ENCODE measurements around the gene IGSF21.
A peak's percentile ranks its signal among the peaks of the same experiment; 100 is the strongest.

IGSF21 gene

GRCh38 chr1:18297896-18298648 is 190.5 kb downstream of the IGSF21 start:
- no peaks in the 10 kb centered on the region for H3F3A ChIP-seq (ENCODE audit: insufficient read depth, low read length)
- TF ChIP-seq CTCF (IDR thresholded peaks at IDR 0.05; ENCODE audit: low read length) = no peak
- TF ChIP-seq EZH2phosphoT487 (IDR thresholded peaks at IDR 0.05; ENCODE audit: low read length) = no peak
- TF ChIP-seq EZH2 (optimal IDR thresholded peaks at IDR 0.05; ENCODE audit: low read depth, low read length) = no peak
- H3K27me3 ChIP-seq (replicated peaks; ENCODE audit: insufficient read depth, low read length) = peaks cover 76% of the 10 kb centered on the region
- H3K9ac ChIP-seq (ENCODE audit: low read length) = no peak overlapping the region
- H3K9me2 ChIP-seq (replicated peaks; ENCODE audit: insufficient read depth, low read length) = no peaks in the 10 kb centered on the region
- H4K20me1 ChIP-seq (ENCODE audit: insufficient read depth, low read length) = no peaks in the 10 kb centered on the region
- DNase-seq = no peak
- no peaks in the 10 kb centered on the region for H3K79me2 ChIP-seq (ENCODE audit: low read length)
- no peaks in the 10 kb centered on the region for H3K4me1 ChIP-seq (ENCODE audit: low read length)
- H3K27ac ChIP-seq (ENCODE audit: low read length) = no peak overlapping the region
- H3K36me3 ChIP-seq (replicated peaks; ENCODE audit: insufficient read depth, low read length) = no peaks in the 10 kb centered on the region
- no peaks in the 10 kb centered on the region for H3K9me3 ChIP-seq (replicated peaks; ENCODE audit: insufficient read depth, low read length)
- H3K4me3 ChIP-seq (ENCODE audit: low read length) = no peak overlapping the region
- H2AFZ ChIP-seq (ENCODE audit: low read length) = no peak overlapping the region
- H3K4me2 ChIP-seq (ENCODE audit: low read depth, low read length) = no peak overlapping the region

- no peaks in the 10 kb centered on the region for H4K20me1 ChIP-seq (ENCODE audit: insufficient read depth, low read length)
- H3K4me3 ChIP-seq (ENCODE audit: low read length) = no peak overlapping the region
- no peak overlapping the region for H3K9ac ChIP-seq (ENCODE audit: low read length)
- no peaks in the 10 kb centered on the region for H3K36me3 ChIP-seq (replicated peaks; ENCODE audit: insufficient read depth, low read length)
- H3F3A ChIP-seq (ENCODE audit: insufficient read depth, low read length) = no peaks in the 10 kb centered on the region
- peaks cover 76% of the 10 kb centered on the region for H3K27me3 ChIP-seq (replicated peaks; ENCODE audit: insufficient read depth, low read length)
- no peaks in the 10 kb centered on the region for H3K4me1 ChIP-seq (ENCODE audit: low read length)
- no peak overlapping the region for H3K27ac ChIP-seq (ENCODE audit: low read length)
- no peaks in the 10 kb centered on the region for H3K79me2 ChIP-seq (ENCODE audit: low read length)
- TF ChIP-seq CTCF (IDR thresholded peaks at IDR 0.05; ENCODE audit: low read length) = peak; percentile 59
- TF ChIP-seq EZH2 (optimal IDR thresholded peaks at IDR 0.05; ENCODE audit: low read depth, low read length) = no peak
- no peak for TF ChIP-seq EZH2phosphoT487 (IDR thresholded peaks at IDR 0.05; ENCODE audit: low read length)
- H3K9me2 ChIP-seq (replicated peaks; ENCODE audit: insufficient read depth, low read length) = no peaks in the 10 kb centered on the region
- no peak overlapping the region for H2AFZ ChIP-seq (ENCODE audit: low read length)
- H3K9me3 ChIP-seq (replicated peaks; ENCODE audit: insufficient read depth, low read length) = no peaks in the 10 kb centered on the region
- no peak overlapping the region for H3K4me2 ChIP-seq (ENCODE audit: low read depth, low read length)
- DNase-seq = no peak
Measured at GRCh38 chr1:18299441-18300338, 192.1 kb downstream of the IGSF21 start.

- no peak overlapping the region for H3K27ac ChIP-seq (ENCODE audit: low read length)
- TF ChIP-seq CTCF (IDR thresholded peaks at IDR 0.05; ENCODE audit: low read length) (no peak), EZH2 (optimal IDR thresholded peaks at IDR 0.05; ENCODE audit: low read depth, low read length) (no peak), EZH2phosphoT487 (IDR thresholded peaks at IDR 0.05; ENCODE audit: low read length) (no peak)
- no peak overlapping the region for H3K4me3 ChIP-seq (ENCODE audit: low read length)
- no peaks in the 10 kb centered on the region for H4K20me1 ChIP-seq (ENCODE audit: insufficient read depth, low read length)
- no peak for DNase-seq
- no peak overlapping the region for H3K4me2 ChIP-seq (ENCODE audit: low read depth, low read length)
- peaks cover 70% of the 10 kb centered on the region for H3K27me3 ChIP-seq (replicated peaks; ENCODE audit: insufficient read depth, low read length)
- H3K4me1 ChIP-seq (ENCODE audit: low read length) = no peaks in the 10 kb centered on the region
- H2AFZ ChIP-seq (ENCODE audit: low read length) = no peak overlapping the region
- no peak overlapping the region for H3K9ac ChIP-seq (ENCODE audit: low read length)
- H3K9me2 ChIP-seq (replicated peaks; ENCODE audit: insufficient read depth, low read length) = no peaks in the 10 kb centered on the region
- no peaks in the 10 kb centered on the region for H3K36me3 ChIP-seq (replicated peaks; ENCODE audit: insufficient read depth, low read length)
- no peaks in the 10 kb centered on the region for H3K9me3 ChIP-seq (replicated peaks; ENCODE audit: insufficient read depth, low read length)
- no peaks in the 10 kb centered on the region for H3K79me2 ChIP-seq (ENCODE audit: low read length)
- H3F3A ChIP-seq (ENCODE audit: insufficient read depth, low read length) = no peaks in the 10 kb centered on the region
Measured at GRCh38 chr1:18300376-18300775, 192.8 kb downstream of the IGSF21 start.
